ENCODE results near the gene USP2.

USP2 gene

GRCh38 chr11:119340335-119341221 lies 40.9 kb downstream of the USP2 start, which contains the start of gene C1QTNF5:
Gene C1QTNF5, minus strand, starts transcription at chr11:119340883. Its CDS starts 486 bp downstream, at chr11:119340397.
- no peak for DNase-seq

GRCh38 chr11:119339589-119340334 lies 41.7 kb downstream of the USP2 start:
- DNase-seq: no peak

- no peak for DNase-seq
Observed at GRCh38 chr11:119338965-119339588, 42.4 kb downstream of the USP2 start.

- DNase-seq: peak; percentile 64 to 75
Observed at GRCh38 chr11:119338318-119338890, 43.1 kb downstream of the USP2 start.

GRCh38 chr11:119337581-119338317 lies 43.7 kb downstream of the USP2 start:
- no peak for DNase-seq

GRCh38 chr11:119336744-119337469 lies 44.6 kb downstream of the USP2 start:
- DNase-seq: no peak

- DNase-seq: no peak
Observed at GRCh38 chr11:119335655-119336543, 45.6 kb downstream of the USP2 start.

GRCh38 chr11:119335091-119335654 lies 46.3 kb downstream of the USP2 start:
- DNase-seq: no peak

- DNase-seq: peak; percentile 98 to 99
Observed at GRCh38 chr11:119334174-119334930, 47.1 kb downstream of the USP2 start, which contains the start of gene RNF26. Gene RNF26, plus strand, starts transcription at chr11:119334527. Its CDS starts 596 bp downstream, at chr11:119335123.

- no peak for DNase-seq
Observed at GRCh38 chr11:119332111-119332765, 49.3 kb downstream of the USP2 start.

GRCh38 chr11:119330237-119330636 lies 51.3 kb downstream of the USP2 start:
- no peak for DNase-seq

GRCh38 chr11:119329320-119329719 lies 52.2 kb downstream of the USP2 start:
- no peak for DNase-seq

- no peak for DNase-seq
Observed at GRCh38 chr11:119324189-119324588, 57.3 kb downstream of the USP2 start.

GRCh38 chr11:119323532-119324033 lies 57.9 kb downstream of the USP2 start:
- peak; percentile 68 to 79 for DNase-seq

GRCh38 chr11:119322921-119323531 lies 58.5 kb downstream of the USP2 start:
- no peak for DNase-seq

GRCh38 chr11:119322360-119322739 lies 59.1 kb downstream of the USP2 start:
- DNase-seq: no peak

GRCh38 chr11:119320776-119321524 lies 60.5 kb downstream of the USP2 start:
- DNase-seq: peak; percentile 17 to 22
